Keratinocyte (primary cell): Measurements from ENCODE around the gene PDXDC1. TPM values are rescaled to one million over a fixed set of nuclear protein-coding genes. Genes with fewer than 3 reads are reported as not detected.
"Not testable (repeated sequence)": the region's sequence is repeated elsewhere in the genome, so short reads cannot be mapped to it uniquely, and the experiment has no call there.

ENCODE experiments used
- DNase-seq: peaks from one replicate; pipeline ENCODE4 v3.0.0-alpha.2; 2011; ENCODE audit warnings: low read depth, missing footprints, low spot score
- FAIRE-seq: peaks from 2 replicates; lab custom pipeline; 2011; peaks lifted over from hg19 to GRCh38; lab: Jason Lieb, UNC
- H2AFZ ChIP-seq: 2 replicates; pipeline ENCODE4 v1.6.0; 2012; ENCODE audit warnings: low read length, control low read depth, inconsistent platforms; ENCODE audit not compliant: control insufficient read depth
- H3K27ac ChIP-seq: 2 replicates; pipeline ENCODE4 v1.5.1; 2011; ENCODE audit warnings: low read length; ENCODE audit not compliant: control insufficient read depth, insufficient read depth
- H3K27me3 ChIP-seq: 3 replicates; pipeline ENCODE4 v1.6.0; 2011; ENCODE audit warnings: low read length; ENCODE audit not compliant: control insufficient read depth, insufficient read depth; ENCODE audit errors: extremely low read depth
- H3K36me3 ChIP-seq, 2 experiments: 2 replicates in 1 of 2; 3 replicates in 1 of 2; pipeline ENCODE4 v1.5.1; 2011; ENCODE audit warnings: low read length in 2 of 2, mild to moderate bottlenecking in 1 of 2; ENCODE audit not compliant: control insufficient read depth in 2 of 2, insufficient read depth in 2 of 2; ENCODE audit errors: extremely low read depth in 1 of 2
- H3K4me1 ChIP-seq: 3 replicates; pipeline ENCODE4 v1.5.1; 2011; ENCODE audit warnings: low read length; ENCODE audit not compliant: control insufficient read depth, insufficient read depth; ENCODE audit errors: extremely low read depth
- H3K4me2 ChIP-seq: 3 replicates; pipeline ENCODE4 v1.6.0; 2011; ENCODE audit warnings: low read depth, low read length; ENCODE audit not compliant: control insufficient read depth, insufficient read depth; ENCODE audit errors: extremely low read depth
- H3K4me3 ChIP-seq, 3 experiments: fragments of 200-600 bp in 1 of 3; sonication (generic) in 1 of 3; 2 replicates in 2 of 3; 3 replicates in 1 of 3; pipeline ENCODE4 v1.5.1; 2011 to 2016; ENCODE audit warnings: low read length in 3 of 3, mild to moderate bottlenecking in 3 of 3, control low read depth in 2 of 3, inconsistent platforms in 1 of 3, low read depth in 1 of 3, mixed read lengths in 1 of 3, mixed run types in 1 of 3, moderate library complexity in 1 of 3; ENCODE audit not compliant: control insufficient read depth in 2 of 3, insufficient read depth in 2 of 3; ENCODE audit errors: extremely low read depth in 1 of 3
- H3K79me2 ChIP-seq: 2 replicates; pipeline ENCODE4 v1.6.0; 2012; ENCODE audit warnings: low read length; ENCODE audit not compliant: control insufficient read depth, insufficient read depth
- H3K9ac ChIP-seq: 3 replicates; pipeline ENCODE4 v1.6.0; 2011; ENCODE audit warnings: low read length; ENCODE audit not compliant: control insufficient read depth, insufficient read depth; ENCODE audit errors: extremely low read depth
- H3K9me1 ChIP-seq: 3 replicates; pipeline ENCODE4 v1.6.0; 2011; ENCODE audit warnings: low read length; ENCODE audit not compliant: control insufficient read depth, insufficient read depth; ENCODE audit errors: extremely low read depth
- H3K9me3 ChIP-seq: 2 replicates; pipeline ENCODE4 v1.5.1; 2012; ENCODE audit warnings: low read depth, low read length; ENCODE audit not compliant: control insufficient read depth
- H4K20me1 ChIP-seq: 3 replicates; pipeline ENCODE4 v1.6.0; 2011; ENCODE audit warnings: low read length; ENCODE audit not compliant: control insufficient read depth, insufficient read depth; ENCODE audit errors: extremely low read depth
- CTCF ChIP-seq, 3 experiments: IDR thresholded peaks in 1 of 3; conservative IDR thresholded peaks in 1 of 3; optimal IDR thresholded peaks in 1 of 3; 2 replicates in 2 of 3; 3 replicates in 1 of 3; pipeline versions ENCODE3 to v1.5.1; 2011; ENCODE audit warnings: low read length in 3 of 3, mild to moderate bottlenecking in 3 of 3, moderate library complexity in 2 of 3, control low read depth in 1 of 3, inconsistent platforms in 1 of 3; ENCODE audit not compliant: insufficient read depth in 2 of 3; ENCODE audit errors: extremely low read depth in 1 of 3
- dilution Hi-C: fragments of 300-500 bp; cut with MboI; formaldehyde crosslinking; loops from one replicate; pipeline ENCODE4 v1.7.0; 2020; ENCODE audit warnings: low sequenced_read_pairs; ENCODE audit not compliant: extremely low pct_ligation_motif_present
- polyA plus RNA-seq, 5 experiments: library from polyadenylated mRNA; depleted of rRNA in 3 of 5; stranded (reverse) in 3 of 5; stranded (forward) in 1 of 5; unstranded in 1 of 5; fragments of >200 nt; gene quantifications; 1 replicate in 1 of 5; 2 replicates in 3 of 5; 3 replicates in 1 of 5; pipeline versions ENCODE4 v1.2.1 to v1.2.3, GENCODE V29; 2011 to 2012; ENCODE audit warnings: missing spikeins in 2 of 5, low read depth in 1 of 5, low replicate concordance in 1 of 5

PDXDC1 gene
- polyA plus RNA-seq, 1 donor (not counting 4 experiments of a cell fraction or from before 2014, with no cell fraction given), result 70.7 TPM

GRCh38 chr16:15028801-15029698, 54.2 kb downstream of the PDXDC1 start:
- H3K27me3 ChIP-seq, H3K9me1 ChIP-seq, H4K20me1 ChIP-seq, DNase-seq, dilution Hi-C loops, H3K79me2 ChIP-seq, H3K4me3 ChIP-seq, H3K9me3 ChIP-seq, H2AFZ ChIP-seq, H3K9ac ChIP-seq, H3K27ac ChIP-seq, H3K4me2 ChIP-seq: not testable (repeated sequence)
- H3K4me1 ChIP-seq, result peaks cover 11% of the 10 kb centered on the region
- peak; percentile 79 for FAIRE-seq
- H3K36me3 ChIP-seq, result peaks cover 22 to 23% of the 10 kb centered on the region in 2 experiments
- TF ChIP-seq CTCF (optimal IDR thresholded peaks at IDR 0.05 in 1 of 3, IDR thresholded peaks at IDR 0.05 in 1 of 3, conservative IDR thresholded peaks at IDR 0.05 in 1 of 3; ENCODE audit: extremely low read depth in 1 of 3, insufficient read depth in 2 of 3, low read length in 3 of 3), result peak in 1 of 3 experiments; percentile 7

- dilution Hi-C loops, DNase-seq, H3K27me3 ChIP-seq, H3K9ac ChIP-seq, FAIRE-seq, H2AFZ ChIP-seq, H3K4me2 ChIP-seq, H3K4me3 ChIP-seq, H3K79me2 ChIP-seq, H3K9me1 ChIP-seq, H3K27ac ChIP-seq, H3K9me3 ChIP-seq, H4K20me1 ChIP-seq: not testable (repeated sequence)
- H3K36me3 ChIP-seq, result peaks cover 28% of the 10 kb centered on the region in 2 experiments
- H3K4me1 ChIP-seq, result peaks cover 13% of the 10 kb centered on the region
Observed at GRCh38 chr16:15029749-15030148, 54.9 kb downstream of the PDXDC1 start.
